Measurements from ENCODE around the gene WDR1. TPM values are rescaled to one million over a fixed set of nuclear protein-coding genes. Genes with fewer than 3 reads are reported as not detected.
A peak's percentile ranks its signal among the peaks of the same experiment; 100 is the strongest.

Gene WDR1
- total and polyA plus RNA-seq, 10 of the 15 experiments (the other 5 are each of a cell fraction or from before 2014, with no cell fraction given) = 28.5 to 397 (median 290) TPM

GRCh38 chr4:10158333-10158942 lies 41.8 kb upstream of the WDR1 start (continued):
- no peak for TF ChIP-seq USF1 (IDR thresholded peaks at IDR 0.05; ENCODE audit: borderline replicate concordance, extremely low read length, insufficient read depth, low read depth, low read length)
- TF ChIP-seq CBX3 (IDR thresholded peaks at IDR 0.05; ENCODE audit: borderline replicate concordance, low read depth) = no peak
- no peak for TF ChIP-seq ESRRA (IDR thresholded peaks at IDR 0.05; ENCODE audit: low read length)

- no peak for FAIRE-seq
- SMC1A ChIA-PET (ENCODE audit: uncharacterized antibody, unreplicated experiment) = interaction anchor here (0.8 to 3.2 kb wide), 6 partner anchors 14 to 392 kb away, joined by 3 to 21 read pairs (median 3); no protein-coding TSS in a partner anchor
- RAD21 ChIA-PET (ENCODE audit: unreplicated experiment) = interaction anchor here (0.9 to 3.5 kb wide), 3 partner anchors 379 to 454 kb away, joined by 3 to 26 read pairs (median 5); no protein-coding TSS in a partner anchor
- Histone ChIP-seq H3K27me3 (replicated peaks in 1 of 2; ENCODE audit: control insufficient read depth in 2 of 2, insufficient read depth in 2 of 2, low read length in 1 of 2) (no peaks in the 10 kb centered on the region), H3K4me1 (ENCODE audit: control insufficient read depth, insufficient read depth, low read length) (no peaks in the 10 kb centered on the region), H3K79me2 (ENCODE audit: control insufficient read depth, insufficient read depth, low read length) (no peaks in the 10 kb centered on the region), H3K4me3 (no peak overlapping the region), H4K20me1 (ENCODE audit: control insufficient read depth, insufficient read depth) (no peaks in the 10 kb centered on the region), H3K9ac (ENCODE audit: control insufficient read depth, insufficient read depth, low read length) (no peak overlapping the region), H2AFZ (ENCODE audit: control insufficient read depth, low read depth, low read length) (no peak overlapping the region), H3K27ac (ENCODE audit: control insufficient read depth, insufficient read depth) (no peak overlapping the region), H3K4me2 (ENCODE audit: control insufficient read depth, insufficient read depth) (no peak overlapping the region), H3K36me3 (ENCODE audit: control insufficient read depth in 2 of 2, insufficient read depth in 2 of 2, low read length in 1 of 2) (no peaks in the 10 kb centered on the region), H3K9me3 (replicated peaks; ENCODE audit: control insufficient read depth, insufficient read depth, low read length) (no peaks in the 10 kb centered on the region)
- BruUV-seq (replicated peaks) = no TSS peak
- intact Hi-C loops (cut with micrococcal nuclease; ENCODE audit: unreplicated experiment) (loop anchor here (2.0 to 10.0 kb wide), 5 partner anchors 245 to 1265 kb away; no protein-coding TSS in a partner anchor), in situ Hi-C loops (cut with MboI) (no loop called here)
- CTCF ChIA-PET = interaction anchor here (0.6 to 2.3 kb wide), 15 partner anchors 10 to 578 kb away, joined by 3 to 11 read pairs (median 3); no protein-coding TSS in a partner anchor
- POLR2A ChIA-PET = interaction anchor here (1.0 kb wide), 1 partner anchor 39 kb away, joined by 3 read pairs; no protein-coding TSS in a partner anchor
- DNase-seq (ENCODE audit: low read depth, low spot score) = peak; percentile 9
- peak; percentile 89 for ATAC-seq
- WGBS (ENCODE audit: insufficient coverage, insufficient replicate concordance, low lambda C conversion rate, missing lambda C conversion rate) = 33% methylated on average over 5 of the region's 8 CpGs
- TF ChIP-seq ZSCAN29 (IDR thresholded peaks at IDR 0.05) = no peak
- TF ChIP-seq SMC3 (IDR thresholded peaks at IDR 0.05; ENCODE audit: borderline replicate concordance, low read length) = peak; percentile 83
- no peak for TF ChIP-seq MYB (IDR thresholded peaks at IDR 0.05; ENCODE audit: borderline replicate concordance, low read depth, low read length)
- no peak for TF ChIP-seq POLR2AphosphoS5 (IDR thresholded peaks at IDR 0.05; ENCODE audit: low read length)
- TF ChIP-seq USF1 (IDR thresholded peaks at IDR 0.05; ENCODE audit: borderline replicate concordance, extremely low read length, insufficient read depth, low read depth, low read length) = no peak
- no peak for TF ChIP-seq RB1 (IDR thresholded peaks at IDR 0.05; ENCODE audit: borderline replicate concordance)
- no peak for TF ChIP-seq RBBP5 (conservative IDR thresholded peaks at IDR 0.05)
- peak; percentile 88 for TF ChIP-seq RAD21 (IDR thresholded peaks at IDR 0.05; ENCODE audit: insufficient read depth, low read depth, low read length)
- TF ChIP-seq CTCF (IDR thresholded peaks at IDR 0.05 in 2 of 3, conservative IDR thresholded peaks at IDR 0.05 in 1 of 3; ENCODE audit: control insufficient read depth in 2 of 3, extremely low read depth in 1 of 3, insufficient read depth in 1 of 3, low read depth in 3 of 3, low read length in 3 of 3) = peak; percentile 77 to 83 (median 80)
- no peak for TF ChIP-seq BRCA1 (IDR thresholded peaks at IDR 0.05; ENCODE audit: low read depth, low read length)
- no peak for TF ChIP-seq PAX8 (IDR thresholded peaks at IDR 0.05)
- no peak for TF ChIP-seq BHLHE40 (IDR thresholded peaks at IDR 0.05; ENCODE audit: borderline replicate concordance in 1 of 2, low read depth in 2 of 2, low read length in 1 of 2)
- TF ChIP-seq HDGF (IDR thresholded peaks at IDR 0.05) = no peak
Observed at GRCh38 chr4:10157478-10158332, 41.1 kb upstream of the WDR1 start.

Data from GM12878 (cell line).